HG03175 (cell line): ENCODE measurements around the gene PLIN3.
"Not testable (repeated sequence)": the region's sequence is repeated elsewhere in the genome, so short reads cannot be mapped to it uniquely, and the experiment has no call there.

Source experiments
- ATAC-seq: cut with Tn5 transposase; IDR thresholded peaks from one replicate; pipeline ENCODE4 v1.9.1; 2021; ENCODE audit warnings: mild to moderate bottlenecking, moderate library complexity; ENCODE audit not compliant: unreplicated experiment

PLIN3 gene, protein sequence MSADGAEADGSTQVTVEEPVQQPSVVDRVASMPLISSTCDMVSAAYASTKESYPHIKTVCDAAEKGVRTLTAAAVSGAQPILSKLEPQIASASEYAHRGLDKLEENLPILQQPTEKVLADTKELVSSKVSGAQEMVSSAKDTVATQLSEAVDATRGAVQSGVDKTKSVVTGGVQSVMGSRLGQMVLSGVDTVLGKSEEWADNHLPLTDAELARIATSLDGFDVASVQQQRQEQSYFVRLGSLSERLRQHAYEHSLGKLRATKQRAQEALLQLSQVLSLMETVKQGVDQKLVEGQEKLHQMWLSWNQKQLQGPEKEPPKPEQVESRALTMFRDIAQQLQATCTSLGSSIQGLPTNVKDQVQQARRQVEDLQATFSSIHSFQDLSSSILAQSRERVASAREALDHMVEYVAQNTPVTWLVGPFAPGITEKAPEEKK

DNA sequence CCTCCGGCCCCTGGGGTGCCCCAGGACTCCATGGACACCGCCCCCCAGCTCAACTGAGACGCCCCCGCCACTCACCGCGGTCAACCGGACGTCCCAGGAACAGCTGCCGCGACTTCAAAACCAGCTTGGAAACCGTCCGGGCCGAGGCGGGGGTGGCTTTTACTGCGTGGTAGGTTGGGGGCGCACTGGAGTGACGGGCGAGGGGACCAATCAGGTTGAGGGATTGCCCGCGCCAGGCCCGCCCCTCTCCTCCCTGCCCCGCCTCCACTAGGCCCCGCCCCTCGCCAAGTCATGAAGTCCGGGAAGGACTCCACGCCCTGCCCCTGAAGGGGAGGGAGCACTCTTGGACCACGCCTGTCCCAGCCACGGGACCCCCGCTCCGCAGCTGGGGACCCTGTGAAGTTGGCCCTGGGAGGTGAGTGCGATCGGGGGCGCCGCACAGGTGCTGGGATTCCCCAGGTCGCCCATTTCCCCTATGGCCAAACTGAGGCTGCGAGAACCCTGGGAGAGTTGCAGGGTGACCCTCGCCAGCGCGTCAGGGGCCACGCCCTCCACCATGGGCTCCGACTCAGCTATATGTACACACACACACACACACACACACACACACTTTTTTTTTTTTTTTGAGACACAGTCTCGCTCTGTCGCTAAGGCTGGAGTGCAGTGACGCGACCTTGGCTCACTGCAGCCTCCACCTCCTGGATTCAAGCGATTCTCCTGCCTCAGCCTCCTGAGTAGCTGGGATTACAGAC lies at the start of gene PLIN3:
PLIN3 (minus strand) TSS at position 134 of the 752 bp plus-strand sequence. CDS start 6,273 bp downstream, outside the sequence.
- peak; percentile 81 for ATAC-seq

DNA sequence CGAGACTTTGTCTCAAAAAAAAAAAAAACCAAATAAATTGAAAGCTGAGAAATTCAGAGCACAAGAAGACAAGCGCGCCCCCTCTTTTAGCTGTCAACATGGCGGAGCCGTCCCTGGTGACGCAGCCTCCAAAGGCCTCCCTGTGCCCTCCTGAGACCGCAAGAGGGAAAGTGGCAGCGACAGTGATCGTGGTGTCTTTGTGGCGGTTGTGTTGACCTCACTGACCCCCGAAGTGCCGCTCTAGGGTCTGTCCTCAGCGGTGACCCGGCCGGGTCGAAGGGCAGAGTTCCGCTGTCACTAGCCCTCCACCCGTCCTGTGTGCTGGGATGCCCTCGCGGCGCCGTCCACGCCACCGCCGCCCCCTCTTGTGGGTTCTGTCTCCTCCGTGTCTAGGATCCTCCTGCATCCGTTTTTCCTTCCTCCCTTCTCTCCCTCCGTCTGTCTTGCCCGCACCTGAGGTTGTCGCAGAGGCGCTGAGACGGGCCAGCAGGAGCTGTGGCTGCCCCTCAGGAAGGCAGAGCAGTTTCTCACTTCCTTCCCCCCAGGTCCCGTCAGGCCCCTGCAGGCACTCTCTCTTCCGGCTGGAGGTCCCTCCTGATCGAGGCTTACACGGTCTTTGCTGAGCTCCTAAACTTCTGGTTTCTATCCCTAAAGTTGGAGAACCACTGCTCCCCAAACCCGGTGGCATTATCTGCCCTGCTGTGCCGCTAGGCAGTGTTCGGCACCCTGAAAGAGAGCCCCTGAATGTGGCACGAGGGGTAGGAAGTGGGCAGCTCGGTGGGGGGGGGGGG lies 49.0 kb upstream of the PLIN3 start:
- ATAC-seq: no peak

DNA sequence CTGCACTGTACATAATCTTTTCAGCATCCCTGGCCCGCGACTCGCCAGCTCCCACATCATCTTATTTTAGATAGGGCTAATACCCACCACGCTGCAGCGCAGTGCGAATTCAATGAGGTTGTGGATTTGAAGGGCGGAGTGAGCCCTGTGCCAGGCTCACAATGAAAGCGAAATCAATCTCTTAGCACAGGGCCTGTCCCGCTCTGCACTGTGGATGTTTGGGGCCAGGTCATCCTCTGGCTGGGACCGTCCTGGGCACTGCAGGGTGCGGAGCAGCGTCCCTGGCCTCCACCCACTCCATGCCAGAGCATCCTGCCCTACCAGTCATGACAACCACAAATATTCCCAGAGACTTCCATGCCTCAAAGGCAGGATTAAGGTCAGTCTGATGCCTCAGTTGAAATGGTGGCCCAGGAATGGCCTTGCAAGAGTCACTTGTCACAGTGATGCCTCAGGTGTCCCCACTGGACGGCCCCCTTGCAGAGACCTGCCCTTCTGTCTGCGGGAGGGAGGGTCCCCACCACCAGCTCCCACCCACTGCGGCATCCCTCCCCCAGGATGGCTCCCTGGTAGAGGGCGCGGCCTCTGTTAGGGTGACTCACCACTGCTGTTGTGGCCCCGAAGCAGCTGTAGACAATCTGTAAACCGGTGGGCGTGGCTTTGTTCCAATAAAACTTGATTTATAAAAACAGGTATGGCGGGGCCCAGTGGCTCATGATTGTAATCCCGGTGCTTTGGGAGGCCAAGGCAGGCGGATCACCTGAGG lies 47.5 kb upstream of the PLIN3 start:
- no peak for ATAC-seq

DNA sequence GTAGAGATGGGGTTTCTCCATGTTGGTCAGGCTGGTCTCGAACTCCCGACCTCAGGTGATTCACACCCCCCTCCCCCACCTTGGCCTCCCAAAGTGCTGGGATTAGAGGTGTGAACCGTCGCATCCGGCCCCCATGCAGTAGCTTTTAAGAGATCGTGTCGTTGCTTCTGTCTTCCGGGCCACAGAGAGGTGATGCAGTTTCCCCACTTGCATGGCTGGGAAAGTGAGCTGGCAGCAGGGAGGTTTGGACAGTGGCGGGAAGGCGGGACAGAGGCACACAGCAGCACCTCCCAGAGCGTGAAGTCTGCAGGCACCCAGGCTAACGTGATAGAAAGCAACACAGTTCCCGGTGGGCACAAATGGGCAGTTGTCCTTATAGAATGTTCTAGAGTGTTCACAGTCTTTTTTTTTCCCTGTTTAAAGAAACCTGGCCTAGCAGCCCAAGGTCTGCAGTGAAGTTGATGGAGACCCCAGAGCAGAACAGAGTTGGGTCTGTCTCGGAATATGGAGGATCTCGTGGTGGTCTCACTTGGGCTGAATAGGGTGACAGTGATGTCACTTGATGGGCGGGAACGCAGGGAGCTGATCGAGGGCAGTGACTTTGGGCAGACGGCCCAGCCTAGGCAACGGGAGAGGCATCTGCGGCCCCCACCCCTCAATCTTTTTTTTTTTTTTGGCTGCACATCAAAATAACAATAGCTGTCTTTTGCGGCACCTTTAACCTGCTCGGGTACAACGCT lies 46.7 kb upstream of the PLIN3 start:
- no peak for ATAC-seq

DNA sequence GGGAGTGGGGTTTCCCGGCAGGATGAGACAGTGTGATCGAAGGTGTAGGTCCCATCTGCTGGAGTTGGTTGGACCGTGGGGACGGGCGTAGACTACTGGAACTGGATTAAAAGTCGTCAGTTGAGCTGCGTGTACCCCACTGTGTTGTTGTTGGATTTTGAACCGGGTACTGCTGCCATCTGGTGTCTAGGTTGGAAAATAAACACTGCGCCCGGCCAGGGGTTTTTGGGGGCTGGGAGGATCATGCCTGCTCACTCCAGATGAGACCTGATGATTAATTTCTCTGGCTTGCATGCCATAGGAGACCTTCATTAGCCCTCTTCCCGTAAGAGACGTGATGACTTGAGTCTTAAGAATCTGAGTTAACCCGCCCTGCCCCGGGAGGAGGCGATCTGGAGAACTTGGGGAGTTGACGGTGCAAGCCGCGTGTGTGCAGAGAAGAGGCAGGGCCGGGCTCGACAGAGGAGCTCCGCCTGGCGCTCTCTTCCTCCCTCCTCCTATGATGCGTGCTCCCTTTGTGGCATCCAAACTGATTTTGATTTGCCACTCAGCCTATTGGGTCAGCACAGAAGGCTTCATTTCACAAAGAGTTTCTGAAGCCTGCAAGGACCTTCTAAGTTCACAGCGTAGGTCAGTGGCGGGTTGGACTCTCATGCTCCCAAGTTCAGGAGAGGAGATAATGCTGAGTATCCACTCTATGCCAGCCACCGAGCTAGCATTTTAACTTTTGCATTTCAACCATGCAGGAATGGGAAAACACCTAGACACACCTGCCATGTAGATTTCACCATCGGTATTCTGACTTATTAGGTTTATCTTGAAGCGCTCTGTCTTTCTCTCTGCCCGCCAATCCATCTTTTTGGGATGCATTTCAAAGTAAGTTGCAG lies 44.6 kb upstream of the PLIN3 start:
- no peak for ATAC-seq

DNA sequence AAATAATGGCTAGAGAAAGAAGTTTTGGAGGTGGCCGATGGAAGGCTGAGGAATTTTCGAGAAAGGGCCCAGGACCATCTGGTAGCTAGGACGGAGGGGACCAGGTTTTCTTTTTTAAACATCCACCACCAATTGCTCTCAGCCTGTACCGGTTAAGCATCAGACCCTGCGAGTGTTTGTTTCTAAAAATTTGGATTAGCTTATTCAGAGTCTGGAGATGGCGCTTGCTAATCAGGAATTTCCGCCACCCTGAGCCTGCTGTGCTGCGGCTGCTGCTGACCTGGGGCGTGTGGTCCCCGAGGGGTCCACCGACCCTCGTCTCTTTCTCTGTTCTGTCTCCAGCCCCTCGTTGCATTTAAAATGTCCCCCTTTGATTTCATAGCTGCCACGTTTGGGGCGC lies 43.8 kb upstream of the PLIN3 start:
- no peak for ATAC-seq

DNA sequence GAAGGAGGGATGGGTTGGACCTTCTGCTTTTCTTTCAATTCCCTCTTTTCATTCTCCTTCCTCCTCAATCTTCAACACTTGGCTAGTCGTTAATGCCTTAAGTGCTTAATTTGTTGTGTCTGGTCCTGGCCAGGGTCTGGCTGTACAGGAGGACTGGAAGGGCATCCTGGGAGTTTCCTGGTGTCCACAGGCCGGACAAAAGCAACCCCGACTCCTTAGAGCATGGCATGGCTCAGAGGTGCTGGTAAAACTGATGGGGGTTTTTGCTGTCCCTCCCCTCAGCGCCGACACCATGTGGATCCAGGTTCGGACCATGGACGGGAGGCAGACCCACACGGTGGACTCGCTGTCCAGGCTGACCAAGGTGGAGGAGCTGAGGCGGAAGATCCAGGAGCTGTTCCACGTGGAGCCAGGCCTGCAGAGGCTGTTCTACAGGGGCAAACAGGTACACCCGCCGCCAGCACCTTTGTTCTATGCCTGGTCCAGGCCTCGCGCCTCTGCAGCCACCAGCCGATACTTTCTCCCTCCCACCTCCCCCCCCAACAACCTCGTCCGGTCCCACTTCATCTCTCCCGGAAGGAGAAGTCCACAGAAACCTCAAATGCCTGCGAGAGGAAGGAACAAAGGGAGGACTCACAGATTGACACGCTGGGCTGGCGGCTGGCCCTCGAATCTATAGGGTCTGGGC lies 43.3 kb upstream of the PLIN3 start:
- no peak for ATAC-seq

DNA sequence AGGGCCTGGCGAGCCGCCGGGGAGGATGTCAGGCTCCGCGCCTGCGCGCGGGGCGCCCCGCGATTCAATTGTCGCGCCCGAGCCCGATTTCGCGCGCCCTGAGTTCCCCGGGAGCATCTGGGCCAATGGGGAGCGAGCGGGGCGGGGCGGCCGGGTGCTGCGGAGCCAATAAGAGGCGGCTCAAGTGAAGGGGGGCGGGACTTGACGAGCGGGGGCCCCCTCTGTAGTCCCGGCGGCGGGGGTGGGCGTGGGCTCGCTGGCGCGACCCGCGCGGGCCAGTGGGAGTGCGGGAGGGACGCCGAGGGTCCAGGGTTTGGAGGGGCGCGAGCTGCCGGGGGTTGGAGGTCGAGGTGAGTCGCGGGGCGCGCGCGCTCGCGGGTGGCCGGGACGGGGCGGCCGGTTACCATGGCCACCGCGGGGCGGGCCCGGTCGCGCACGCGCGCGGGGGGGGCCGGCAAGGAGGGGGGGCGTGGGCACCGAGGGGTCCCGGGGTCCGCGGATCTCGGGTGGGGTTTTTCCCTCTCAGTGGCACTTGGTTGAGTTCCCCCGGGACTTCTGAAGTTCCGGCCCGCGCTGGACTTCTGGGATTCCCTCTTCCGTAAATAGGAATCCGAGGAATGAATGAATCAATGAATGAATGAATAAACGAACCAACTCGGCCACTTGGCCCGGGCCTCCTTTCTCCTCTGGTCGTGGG lies 42.6 kb upstream of the PLIN3 start:
- ATAC-seq: peak; percentile 74

DNA sequence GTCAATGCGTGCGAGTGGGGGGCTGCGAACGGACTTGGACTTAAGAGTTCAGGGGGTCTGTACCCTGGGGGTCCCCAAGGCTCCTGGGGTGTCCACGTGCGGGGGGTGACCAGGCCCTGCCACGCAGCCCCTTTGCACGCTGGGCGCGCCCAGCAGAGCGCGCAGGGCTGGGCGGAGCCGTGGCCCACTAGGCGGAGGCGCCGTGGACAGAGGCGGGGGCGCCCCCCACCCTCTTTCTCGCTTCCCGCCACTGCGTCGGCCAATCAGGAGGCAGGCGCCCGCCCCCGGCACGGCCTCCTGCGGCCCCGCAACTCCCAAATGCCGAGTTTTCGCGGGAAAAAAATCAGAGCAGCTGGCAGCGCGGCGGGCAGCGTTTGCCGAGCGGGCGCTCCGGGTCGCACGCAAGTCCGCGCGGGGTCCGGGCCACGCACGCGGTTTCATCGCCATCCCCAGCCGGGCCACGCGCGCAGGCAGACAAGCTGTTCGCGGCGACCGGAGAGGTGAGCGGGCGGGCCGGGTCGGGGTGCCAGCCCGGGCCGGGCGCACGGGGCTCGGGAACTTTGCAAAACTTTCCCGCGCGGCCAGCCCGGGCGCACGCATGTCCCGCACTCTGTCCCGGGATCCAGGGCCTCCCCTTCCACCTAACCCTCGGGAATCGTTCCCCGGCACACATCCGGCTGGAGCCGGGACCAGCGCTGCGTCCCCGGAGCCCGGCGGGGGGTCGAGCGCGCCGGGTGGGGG lies 41.9 kb upstream of the PLIN3 start, which contains the start of gene UHRF1:
UHRF1 (plus strand) TSS at position 346 of the 741 bp plus-strand sequence. CDS start 1,385 bp downstream, outside the sequence.
- ATAC-seq: no peak

DNA sequence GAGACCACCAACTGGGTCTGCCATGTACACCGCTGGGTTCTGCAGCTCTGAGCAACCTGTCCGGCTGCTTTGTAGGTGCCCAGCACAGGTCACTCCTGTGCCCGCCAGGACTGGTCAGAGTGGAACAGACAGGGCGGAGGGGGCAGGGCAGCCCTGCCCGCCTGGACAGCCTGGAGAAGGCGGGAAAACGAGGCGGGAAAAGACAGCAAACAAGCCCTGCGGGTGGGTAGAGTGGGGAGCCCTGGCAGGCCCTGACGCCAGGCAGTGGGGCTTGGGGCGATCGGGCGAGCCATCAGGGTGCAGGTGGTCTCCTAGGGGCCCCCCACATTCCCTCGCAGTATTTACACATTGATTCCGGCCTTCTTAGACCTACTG lies 41.3 kb upstream of the PLIN3 start:
- ATAC-seq: no peak

DNA sequence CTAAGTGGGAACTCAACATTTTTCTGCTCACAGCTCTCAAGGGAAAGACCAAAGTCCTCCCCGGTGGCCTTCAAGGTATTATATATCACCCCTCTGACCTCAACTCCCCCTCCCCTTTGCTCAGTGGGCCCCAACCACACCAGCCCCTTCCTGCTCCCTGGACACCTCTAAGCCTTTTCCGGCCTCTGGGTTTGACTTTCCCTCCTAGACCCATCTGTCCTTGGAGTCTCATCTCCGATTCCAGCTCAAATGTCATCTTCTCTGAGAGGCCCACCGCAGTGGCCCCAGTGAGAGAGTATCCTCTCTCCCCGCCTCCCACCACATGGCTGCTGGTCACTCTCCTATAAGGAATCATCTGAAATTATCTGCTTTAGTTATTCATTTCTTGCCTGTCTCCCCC lies 40.9 kb upstream of the PLIN3 start:
- no peak for ATAC-seq

DNA sequence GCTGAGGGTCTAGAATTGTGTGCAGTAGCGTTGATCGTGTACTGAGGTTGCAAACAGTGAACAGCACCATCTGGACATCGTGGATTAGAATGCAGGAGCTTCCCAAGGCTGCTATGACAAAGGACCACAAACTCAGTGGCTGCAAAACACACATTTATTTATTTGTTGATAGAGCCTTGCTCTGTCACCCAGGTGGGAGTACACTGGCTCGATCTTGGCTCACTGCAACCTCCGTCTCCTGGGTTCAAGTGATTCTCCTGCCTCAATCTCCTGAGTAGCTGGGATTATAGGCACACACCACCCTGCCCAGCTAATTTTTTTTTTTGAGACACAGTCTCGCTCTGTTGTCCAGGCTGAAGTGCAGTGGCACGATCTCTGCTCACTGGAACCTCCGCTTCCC lies 39.5 kb upstream of the PLIN3 start:
- no peak for ATAC-seq

DNA sequence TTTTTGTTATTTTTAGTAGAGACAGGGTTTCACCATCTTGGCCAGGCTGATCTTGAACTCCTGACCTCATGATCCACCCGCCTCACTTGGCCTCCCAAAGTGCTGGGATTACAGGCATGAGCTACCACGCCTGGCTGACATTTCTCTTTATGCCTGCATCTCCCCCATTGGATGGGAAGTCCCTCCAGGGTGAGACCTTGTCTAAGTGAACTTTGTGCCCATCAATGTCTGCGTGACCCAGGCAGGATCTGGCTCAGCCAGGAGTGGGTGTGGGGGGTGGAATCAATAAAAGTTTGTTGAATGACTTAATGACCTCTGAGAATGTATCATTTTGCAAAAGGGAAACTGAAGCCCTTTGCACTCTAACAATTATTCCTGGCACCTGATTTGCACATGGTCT lies 37.0 kb upstream of the PLIN3 start:
- no peak for ATAC-seq

DNA sequence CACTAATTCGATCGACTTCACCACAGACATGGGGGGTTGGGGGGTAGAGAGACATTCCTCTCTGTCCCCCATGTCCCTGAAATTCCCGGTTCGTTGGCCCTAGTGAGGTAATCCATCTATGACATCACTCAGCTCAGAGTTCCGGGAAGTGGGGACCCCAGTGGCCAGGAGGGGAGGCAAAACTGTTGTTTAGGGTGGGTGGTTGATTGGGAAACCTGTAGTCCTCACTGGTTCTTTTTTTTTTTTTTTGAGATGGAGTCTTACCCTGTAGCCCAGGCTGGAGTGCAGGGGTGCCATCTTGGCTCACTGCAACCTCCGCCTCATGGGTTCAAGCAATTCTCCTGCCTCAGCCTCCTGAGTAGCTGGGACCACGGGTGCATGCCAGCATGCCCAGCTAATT lies 35.3 kb upstream of the PLIN3 start, which contains the start of gene ARRDC5:
ARRDC5 (minus strand) TSS at position 101 of the 400 bp plus-strand sequence; CDS start at position 30, 71 bp downstream.
- no peak for ATAC-seq

DNA sequence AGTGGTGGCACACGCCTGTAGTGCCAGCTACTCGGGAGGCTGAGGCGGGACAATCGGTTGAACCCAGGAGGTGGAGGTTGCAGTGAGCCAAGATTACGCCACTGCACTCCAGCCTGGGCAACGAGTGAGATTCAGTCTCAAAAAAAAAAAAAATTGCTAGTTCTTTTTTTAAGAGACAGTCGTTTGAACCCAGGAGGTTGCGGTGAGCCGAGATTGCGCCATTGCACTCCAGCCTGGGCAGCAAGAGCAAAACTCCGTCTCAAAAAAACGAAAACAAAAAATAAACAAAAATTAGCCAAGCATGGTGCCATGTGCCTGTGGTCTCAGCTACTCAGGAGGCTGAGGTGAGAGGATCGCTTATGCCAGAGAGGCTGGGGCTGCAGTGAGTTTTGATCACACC lies 33.4 kb upstream of the PLIN3 start:
- not testable (repeated sequence) for ATAC-seq

DNA sequence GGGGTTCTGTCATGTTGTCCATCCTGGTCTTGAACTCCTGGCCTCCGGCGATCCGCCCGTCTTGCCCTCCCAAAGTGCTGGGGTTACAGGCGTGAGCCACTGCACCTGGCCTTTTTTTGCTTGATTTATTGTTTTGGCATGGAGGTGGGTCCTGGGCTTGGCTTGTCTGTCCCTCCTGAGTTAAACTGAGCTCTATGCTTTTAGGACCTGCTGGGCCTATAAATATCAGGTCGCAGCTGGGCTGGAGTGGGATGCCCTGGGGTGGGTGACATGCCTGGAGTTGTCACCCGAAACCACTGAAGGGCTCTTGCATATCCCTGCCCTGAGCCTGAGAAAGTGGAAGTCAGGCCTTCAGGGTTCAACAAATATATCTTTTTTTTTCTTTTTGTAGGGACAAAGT lies 29.7 kb upstream of the PLIN3 start:
- no peak for ATAC-seq

DNA sequence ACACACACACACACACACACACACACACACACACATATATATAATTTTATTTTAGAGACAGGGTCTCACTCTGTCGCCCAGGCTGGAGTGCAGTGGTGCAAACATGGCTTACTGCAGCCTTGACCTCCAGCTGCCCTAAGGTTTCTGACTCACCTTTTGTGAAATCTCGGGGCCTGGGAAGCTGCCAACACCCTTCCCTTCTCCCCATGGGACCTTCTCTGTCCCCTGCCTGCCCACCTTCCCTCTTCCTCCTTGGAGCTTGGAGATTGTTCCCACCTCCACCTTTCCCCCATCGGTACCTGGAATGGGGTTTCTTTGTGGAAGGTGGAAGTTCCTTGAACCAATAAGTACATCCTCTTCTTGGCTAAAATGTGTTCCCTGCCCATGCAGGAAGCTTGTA lies 28.9 kb upstream of the PLIN3 start:
- no peak for ATAC-seq
